Panc1 (cell line): ENCODE data around the gene G6PC3. TPM values are rescaled to one million over a fixed set of nuclear protein-coding genes. Genes with fewer than 3 reads are reported as not detected.

Source experiments
- ATAC-seq: fragments of 200-7000 bp; cut with Tn5 transposase; 2 replicates; pipeline ENCODE4 v1.9.1; 2020; ENCODE audit warnings: mild to moderate bottlenecking, moderate library complexity
- BruUV-seq: library from RNA; stranded (reverse); fragments of 400-500 nt; replicated peaks from 2 replicates; lab custom pipeline; 2021; lab: Mats Ljungman, UMichigan
- CTCF ChIA-PET: fragments of 300-600 bp; sonication (Branson Sonifier 250); formaldehyde crosslinking; loops from one replicate; lab custom pipeline; 2022; ENCODE audit warnings: antibody characterized with exemption; lab: Charles Lee
- POLR2A ChIA-PET: fragments of 300-600 bp; sonication (Branson Sonifier 250); formaldehyde crosslinking; loops from one replicate; lab custom pipeline; 2022; ENCODE audit warnings: antibody characterized with exemption; lab: Charles Lee
- DNase-seq: peaks from one replicate; pipeline ENCODE4 v3.0.0-alpha.2; 2010; ENCODE audit warnings: low read depth, low spot score
- H3K27ac ChIP-seq: 2 replicates; pipeline ENCODE4 v1.5.1; 2011; ENCODE audit warnings: mild to moderate bottlenecking, low read length, inconsistent platforms
- H3K27me3 ChIP-seq: fragments of 200-500 bp; sonication (Bioruptor generic); 2 replicates; pipeline ENCODE4 v1.6.0; 2014; ENCODE audit warnings: low read length, inconsistent platforms; ENCODE audit not compliant: control insufficient read depth, insufficient read depth
- H3K36me3 ChIP-seq: fragments of 200-500 bp; sonication (Bioruptor generic); 2 replicates; pipeline ENCODE4 v1.5.1; 2014; ENCODE audit warnings: inconsistent platforms, mild to moderate bottlenecking, low read length, moderate library complexity; ENCODE audit not compliant: control insufficient read depth, insufficient read depth
- H3K4me1 ChIP-seq: 2 replicates; pipeline ENCODE4 v1.5.1; 2011; ENCODE audit warnings: inconsistent platforms, mild to moderate bottlenecking, low read length, moderate library complexity; ENCODE audit not compliant: control insufficient read depth, insufficient read depth
- H3K4me3 ChIP-seq, 2 experiments: 2 replicates each; pipeline ENCODE4 v1.5.1; 2011 to 2012; ENCODE audit warnings: low read depth in 2 of 2, low read length in 2 of 2, mild to moderate bottlenecking in 2 of 2, inconsistent platforms in 1 of 2, moderate library complexity in 1 of 2
- H3K9me3 ChIP-seq: fragments of 200-500 bp; sonication (Bioruptor generic); 2 replicates; pipeline ENCODE4 v1.5.1; 2014; ENCODE audit warnings: low read depth, mild to moderate bottlenecking, inconsistent platforms, low read length, moderate library complexity; ENCODE audit not compliant: control insufficient read depth, insufficient read depth
- CTCF ChIP-seq: fragments of 450-650 bp; IDR thresholded peaks from 2 replicates; pipeline ENCODE4 v1.5.1; 2017; ENCODE audit warnings: mild to moderate bottlenecking
- POLR2AphosphoS5 ChIP-seq: IDR thresholded peaks from 2 replicates; pipeline ENCODE4 v1.6.1; 2012; ENCODE audit warnings: mild to moderate bottlenecking, low read depth, low read length, moderate library complexity
- REST ChIP-seq, 2 experiments: IDR thresholded peaks; 2 replicates each; pipeline ENCODE4 v1.6.1; 2011 to 2012; ENCODE audit warnings: low read depth in 2 of 2, control low read depth in 1 of 2, low read length in 1 of 2, mild to moderate bottlenecking in 1 of 2, moderate library complexity in 1 of 2; ENCODE audit not compliant: insufficient read depth in 1 of 2
- SIN3A ChIP-seq: IDR thresholded peaks from 2 replicates; pipeline ENCODE4 v1.6.1; 2012; ENCODE audit warnings: low read depth, mild to moderate bottlenecking, low read length, moderate library complexity, borderline replicate concordance; ENCODE audit not compliant: insufficient read depth
- TCF7L2 ChIP-seq: IDR thresholded peaks from 2 replicates; pipeline ENCODE4 v1.6.1; 2011; ENCODE audit warnings: mild to moderate bottlenecking, low read depth, low read length, inconsistent platforms
- in situ Hi-C: cut with HindIII; loops from 2 replicates; pipeline ENCODE4 v1.10.0; 2016; ENCODE audit warnings: low sequenced_read_pairs, low pct_unique_long_range_greater_than_20kb
- intact Hi-C: fragments of 100-400 bp; cut with micrococcal nuclease; formaldehyde crosslinking; loops from one replicate; pipeline ENCODE4 v1.10.0; 2022; ENCODE audit not compliant: unreplicated experiment
- total RNA-seq: library from RNA; stranded (reverse); gene quantifications from one replicate; pipeline ENCODE4 v1.2.1, GENCODE V29; 2021; ENCODE audit not compliant: unreplicated experiment

Gene G6PC3
- total RNA-seq, 1 experiment from 2014 or later, result 42.7 TPM

DNA sequence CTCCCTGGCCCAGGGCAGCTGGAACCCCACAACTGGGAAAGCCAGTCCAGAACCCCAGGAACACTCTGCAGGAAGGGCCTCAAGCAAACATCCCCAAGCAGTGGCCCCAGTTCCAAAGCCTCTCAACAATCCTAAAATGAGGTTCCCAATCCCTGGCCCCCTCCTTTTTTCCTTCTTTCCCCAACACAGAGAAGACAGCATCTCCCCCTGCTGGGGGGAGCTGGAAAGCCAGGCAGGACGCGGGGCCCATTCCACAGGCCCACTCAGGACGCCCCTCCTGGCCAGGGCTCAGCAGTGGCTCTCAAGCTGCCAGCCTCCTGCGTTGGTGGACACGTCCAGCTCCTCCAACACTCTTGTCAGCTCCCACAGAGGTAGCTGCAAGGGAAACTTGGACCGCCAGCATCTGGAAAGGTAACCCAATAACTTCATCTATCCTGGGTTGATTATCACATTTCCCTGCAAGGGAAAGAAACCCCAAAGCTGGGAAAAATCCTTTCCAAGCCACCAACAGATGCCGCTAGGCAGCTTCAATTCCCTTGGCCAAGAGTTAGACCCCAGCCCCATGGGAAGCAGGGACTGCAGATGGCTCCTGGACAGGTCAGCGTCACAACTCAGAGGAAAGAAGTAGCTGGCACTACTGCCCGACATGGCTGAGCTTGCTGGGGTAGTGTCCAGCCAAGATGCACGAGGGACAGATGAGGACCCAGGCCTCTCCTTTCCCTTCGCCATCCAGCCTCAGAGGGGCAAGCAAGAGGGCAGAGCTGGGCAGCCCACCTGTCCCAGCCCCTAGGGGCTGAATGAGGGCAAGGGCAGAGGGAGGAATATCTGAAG lies 45.3 kb downstream of the G6PC3 start:
- peaks cover 12% of the 10 kb centered on the region for H3K4me1 ChIP-seq
- H3K27me3 ChIP-seq, result no peaks in the 10 kb centered on the region
- TF ChIP-seq REST (IDR thresholded peaks at IDR 0.05; ENCODE audit: insufficient read depth in 1 of 2, low read depth in 2 of 2, low read length in 1 of 2), result no peak
- no peak for TF ChIP-seq SIN3A
- TF ChIP-seq TCF7L2, result no peak
- peak; percentile 85 for TF ChIP-seq CTCF
- H3K36me3 ChIP-seq, result no peaks in the 10 kb centered on the region
- no peaks in the 10 kb centered on the region for H3K9me3 ChIP-seq
- ATAC-seq (no peak), DNase-seq (no peak)
- intact Hi-C loops, result no loop called here
- POLR2A ChIA-PET, result interaction anchor here (0.6 kb wide), 1 partner anchor 1902 kb away, joined by 7 read pairs; no protein-coding TSS in a partner anchor
- no peak overlapping the region for H3K27ac ChIP-seq
- CTCF ChIA-PET, result interaction anchor here (0.6 to 2.6 kb wide), 4 partner anchors 15 to 101 kb away, joined by 3 to 10 read pairs (median 5); partner anchors contain the start of gene TMEM101
- H3K4me3 ChIP-seq, result no peak overlapping the region
- BruUV-seq, result no TSS peak
- in situ Hi-C loops, result no loop called here

DNA sequence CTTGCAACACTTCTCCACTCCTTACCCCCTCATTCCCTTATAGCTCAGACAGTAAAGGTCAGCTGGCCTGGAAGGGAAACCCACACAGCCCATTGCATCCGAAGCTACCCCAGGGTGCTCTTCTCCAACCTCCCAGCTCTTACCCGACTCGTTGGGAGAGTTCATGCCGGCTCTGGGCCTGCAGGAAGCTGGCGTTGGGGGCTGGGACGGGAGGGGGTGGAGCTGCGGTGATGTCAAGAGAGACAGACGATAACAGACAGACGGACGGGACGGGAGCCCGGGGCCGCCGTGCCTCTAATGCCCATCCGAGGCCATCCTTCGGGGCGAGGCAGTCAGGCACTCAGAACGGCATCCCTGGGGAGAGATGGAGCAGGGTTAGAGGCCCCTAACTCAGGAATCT lies 46.8 kb downstream of the G6PC3 start:
- Histone ChIP-seq H3K36me3 (no peaks in the 10 kb centered on the region), H3K4me3 (no peak overlapping the region), H3K27me3 (no peaks in the 10 kb centered on the region), H3K4me1 (no peaks in the 10 kb centered on the region; the same call in 1 of the 2 replicates), H3K9me3 (no peaks in the 10 kb centered on the region), H3K27ac (no peak overlapping the region)
- ATAC-seq, result no peak
- BruUV-seq, result no TSS peak
- DNase-seq, result no peak
- in situ Hi-C loops (no loop called here), intact Hi-C loops (no loop called here)
- ChIA-PET CTCF (interaction anchor here (0.6 to 2.3 kb wide), 3 partner anchors 9 to 34 kb away, joined by 3 to 6 read pairs (median 5); no protein-coding TSS in a partner anchor), POLR2A (interaction anchor here (0.5 kb wide), 1 partner anchor 1191 kb away, joined by 4 read pairs; no protein-coding TSS in a partner anchor)
- TF ChIP-seq POLR2AphosphoS5 (no peak), TCF7L2 (no peak), CTCF (no peak), SIN3A (no peak), REST (IDR thresholded peaks at IDR 0.05; ENCODE audit: insufficient read depth in 1 of 2, low read depth in 2 of 2, low read length in 1 of 2) (no peak)
